ENCODE data around the gene AXIN1.

Gene AXIN1

DNA sequence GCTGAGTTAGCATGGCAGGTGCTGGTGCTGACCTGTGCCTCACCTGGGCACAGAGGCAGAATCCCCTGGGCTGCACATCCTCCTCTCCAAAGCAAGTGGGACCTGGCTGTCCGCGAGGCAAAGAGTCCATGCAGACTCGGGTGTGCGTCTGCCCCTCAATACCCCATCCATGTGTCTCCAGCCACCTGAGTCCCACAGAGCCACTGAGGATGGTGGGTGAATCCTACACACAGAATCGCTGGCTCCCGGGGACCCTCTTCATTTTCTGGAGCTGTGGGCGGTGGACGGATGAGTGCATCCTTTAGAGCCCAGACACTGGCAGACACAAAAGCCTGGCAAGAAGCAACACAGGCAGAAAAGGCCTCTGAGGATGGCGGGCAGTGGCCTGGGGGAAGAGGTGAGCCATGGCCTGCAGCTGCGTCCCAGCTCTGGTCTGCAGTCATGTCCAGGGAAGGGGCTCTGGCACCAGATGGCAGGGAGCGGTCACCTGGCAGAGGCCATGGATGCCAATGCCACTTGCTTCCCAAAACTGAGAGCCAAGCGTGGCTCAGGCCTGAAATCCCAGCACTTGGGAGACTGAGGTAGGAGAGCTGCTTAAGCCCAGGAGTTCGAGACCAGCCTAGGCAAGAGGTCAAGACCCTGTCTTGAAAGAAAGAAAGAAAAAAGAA is 29.9 kb downstream of the AXIN1 start:
- TF ChIP-seq, protein P1, sequence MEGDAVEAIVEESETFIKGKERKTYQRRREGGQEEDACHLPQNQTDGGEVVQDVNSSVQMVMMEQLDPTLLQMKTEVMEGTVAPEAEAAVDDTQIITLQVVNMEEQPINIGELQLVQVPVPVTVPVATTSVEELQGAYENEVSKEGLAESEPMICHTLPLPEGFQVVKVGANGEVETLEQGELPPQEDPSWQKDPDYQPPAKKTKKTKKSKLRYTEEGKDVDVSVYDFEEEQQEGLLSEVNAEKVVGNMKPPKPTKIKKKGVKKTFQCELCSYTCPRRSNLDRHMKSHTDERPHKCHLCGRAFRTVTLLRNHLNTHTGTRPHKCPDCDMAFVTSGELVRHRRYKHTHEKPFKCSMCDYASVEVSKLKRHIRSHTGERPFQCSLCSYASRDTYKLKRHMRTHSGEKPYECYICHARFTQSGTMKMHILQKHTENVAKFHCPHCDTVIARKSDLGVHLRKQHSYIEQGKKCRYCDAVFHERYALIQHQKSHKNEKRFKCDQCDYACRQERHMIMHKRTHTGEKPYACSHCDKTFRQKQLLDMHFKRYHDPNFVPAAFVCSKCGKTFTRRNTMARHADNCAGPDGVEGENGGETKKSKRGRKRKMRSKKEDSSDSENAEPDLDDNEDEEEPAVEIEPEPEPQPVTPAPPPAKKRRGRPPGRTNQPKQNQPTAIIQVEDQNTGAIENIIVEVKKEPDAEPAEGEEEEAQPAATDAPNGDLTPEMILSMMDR (IDR thresholded peaks at IDR 0.05; ENCODE audit: extremely low read depth, insufficient read depth, missing control alignments), result no peak
- in situ Hi-C loops (cut with MboI; ENCODE audit: low pct_unique_long_range_greater_than_20kb, low sequenced_read_pairs, unreplicated experiment), result no loop called here
- DNase-seq (ENCODE audit: low spot score), result no peak

DNA sequence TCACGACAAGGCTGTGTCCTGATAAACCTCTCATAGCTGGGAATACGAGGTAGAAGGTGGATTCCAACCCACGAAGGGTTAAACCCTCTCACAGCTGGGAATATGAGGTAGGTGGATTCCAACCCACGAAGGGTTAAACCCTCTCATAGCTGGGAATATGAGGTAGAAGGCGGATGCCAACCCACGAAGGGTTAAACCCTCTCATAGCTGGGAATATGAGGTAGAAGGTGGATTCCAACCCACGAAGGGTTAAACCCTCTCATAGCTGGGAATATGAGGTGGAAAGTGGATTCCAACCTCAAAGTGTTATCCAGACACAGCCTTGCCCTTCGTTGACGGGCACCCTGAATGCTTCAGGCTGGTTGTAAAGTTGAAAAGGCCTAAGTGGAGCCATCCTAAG is 31.0 kb downstream of the AXIN1 start:
- no peak for DNase-seq (ENCODE audit: low spot score)
- in situ Hi-C loops (cut with MboI; ENCODE audit: low pct_unique_long_range_greater_than_20kb, low sequenced_read_pairs, unreplicated experiment), result no loop called here
- TF ChIP-seq, protein P1 (IDR thresholded peaks at IDR 0.05; ENCODE audit: extremely low read depth, insufficient read depth, missing control alignments), result no peak

DNA sequence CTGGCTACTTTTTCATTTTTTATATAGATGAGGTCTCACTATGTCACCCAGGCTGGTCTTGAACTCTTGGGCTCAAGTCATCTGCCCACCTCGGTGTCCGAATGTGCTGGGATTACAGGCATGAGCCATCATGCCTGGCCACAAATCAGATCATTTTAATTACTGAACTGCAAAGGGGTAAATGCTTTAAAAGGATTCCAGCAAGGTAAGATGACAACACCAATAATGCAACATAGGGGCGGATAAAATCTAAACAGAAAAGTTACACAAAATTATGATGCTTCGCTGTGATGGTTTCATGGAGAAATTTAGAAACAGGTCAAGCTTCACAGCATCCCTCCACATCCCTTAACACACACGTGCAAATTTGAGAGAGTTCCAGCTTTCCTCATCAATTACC is 32.3 kb downstream of the AXIN1 start:
- in situ Hi-C loops (cut with MboI; ENCODE audit: low pct_unique_long_range_greater_than_20kb, low sequenced_read_pairs, unreplicated experiment), result no loop called here
- DNase-seq (ENCODE audit: low spot score), result no peak
- TF ChIP-seq, protein P1 (IDR thresholded peaks at IDR 0.05; ENCODE audit: extremely low read depth, insufficient read depth, missing control alignments), result no peak

DNA sequence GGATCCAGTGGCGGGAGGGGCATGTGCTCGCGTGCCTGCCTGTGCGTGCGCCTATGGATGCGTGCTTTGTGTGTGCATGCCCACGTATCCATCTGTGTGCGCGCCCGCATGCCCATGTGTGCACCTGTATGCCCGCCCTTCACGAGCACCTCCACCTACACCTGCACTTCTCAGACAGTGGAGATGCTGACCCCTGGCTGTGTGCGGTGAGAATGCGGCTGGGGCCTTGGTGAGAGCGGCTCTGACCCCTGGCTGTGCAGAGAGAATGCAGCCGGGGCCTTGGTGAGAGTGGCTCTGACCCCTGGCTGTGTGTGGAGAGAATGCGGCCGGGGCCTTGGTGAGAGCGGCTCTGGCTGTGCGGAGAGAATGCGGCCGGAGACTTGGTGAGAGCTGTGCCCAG is 33.9 kb downstream of the AXIN1 start:
- TF ChIP-seq, protein P1 (IDR thresholded peaks at IDR 0.05; ENCODE audit: extremely low read depth, insufficient read depth, missing control alignments), result peak; percentile 22
- in situ Hi-C loops (cut with MboI; ENCODE audit: low pct_unique_long_range_greater_than_20kb, low sequenced_read_pairs, unreplicated experiment), result no loop called here
- no peak for DNase-seq (ENCODE audit: low spot score)

DNA sequence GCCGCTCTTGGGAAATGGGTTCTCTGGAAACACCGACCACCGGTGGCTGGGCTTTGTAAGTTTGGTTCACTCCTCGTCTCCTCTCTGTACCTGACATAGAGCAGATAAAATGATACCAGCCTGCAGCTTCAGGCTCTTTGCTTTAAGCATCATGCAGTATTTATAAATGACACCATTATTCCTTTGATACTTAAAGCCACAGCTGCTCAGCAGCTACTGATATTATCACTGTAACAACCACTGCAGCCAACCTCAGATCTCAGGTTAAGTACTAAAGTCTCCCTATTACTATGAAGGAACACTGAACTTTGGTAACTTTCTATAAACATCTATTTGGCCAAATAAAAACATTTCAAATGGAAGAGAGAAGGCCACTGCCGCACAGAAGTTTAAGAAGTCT is 34.9 kb downstream of the AXIN1 start:
- in situ Hi-C loops (cut with MboI; ENCODE audit: low pct_unique_long_range_greater_than_20kb, low sequenced_read_pairs, unreplicated experiment), result no loop called here
- DNase-seq (ENCODE audit: low spot score), result no peak
- TF ChIP-seq, protein P1 (IDR thresholded peaks at IDR 0.05; ENCODE audit: extremely low read depth, insufficient read depth, missing control alignments), result no peak

DNA sequence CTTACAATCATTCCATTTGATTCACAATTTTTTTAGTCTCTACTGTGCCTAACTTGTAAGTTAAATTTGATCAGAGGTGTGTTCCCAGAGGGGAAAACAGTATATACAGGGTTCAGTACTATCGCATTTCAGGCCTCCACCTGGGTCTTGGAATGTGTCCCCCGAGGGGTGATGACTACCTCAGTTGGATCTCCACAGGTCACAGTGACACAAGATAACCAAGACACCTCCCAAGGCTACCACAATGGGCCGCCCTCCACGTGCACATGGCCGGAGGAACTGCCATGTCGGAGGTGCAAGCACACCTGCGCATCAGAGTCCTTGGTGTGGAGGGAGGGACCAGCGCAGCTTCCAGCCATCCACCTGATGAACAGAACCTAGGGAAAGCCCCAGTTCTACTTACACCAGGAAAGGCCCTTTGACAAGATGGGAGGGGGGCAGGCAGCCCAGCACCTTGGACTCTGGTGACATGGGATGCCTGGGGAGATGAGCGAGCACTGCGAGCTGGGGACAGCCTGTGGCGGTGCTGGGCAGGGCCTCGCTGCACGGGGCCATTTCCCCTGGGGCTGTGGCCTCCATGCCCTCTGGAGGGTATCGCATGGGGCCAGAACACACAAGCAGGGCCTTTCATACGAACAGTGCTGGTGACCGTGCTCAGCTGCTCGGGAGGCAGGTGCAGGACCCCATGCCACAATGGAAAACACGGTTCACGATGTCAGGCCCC is 35.6 kb downstream of the AXIN1 start:
- in situ Hi-C loops (cut with MboI; ENCODE audit: low pct_unique_long_range_greater_than_20kb, low sequenced_read_pairs, unreplicated experiment), result no loop called here
- TF ChIP-seq, protein P1 (IDR thresholded peaks at IDR 0.05; ENCODE audit: extremely low read depth, insufficient read depth, missing control alignments), result no peak
- DNase-seq (ENCODE audit: low spot score), result no peak
